Stimulated activated CD4-positive, alpha-beta T cell treated with anti-CD3 and anti-CD28 coated beads, Interleukin-2, amount 100 ng/mL, for 48 hours (primary cell): ENCODE measurements around the gene CPM.
"Not testable (repeated sequence)": the region's sequence is repeated elsewhere in the genome, so short reads cannot be mapped to it uniquely, and the experiment has no call there.

Experiments
- DNase-seq, 2 donors: peaks; one replicate each; pipeline ENCODE4 v3.0.0-alpha.2; 2020

Gene CPM

DNA sequence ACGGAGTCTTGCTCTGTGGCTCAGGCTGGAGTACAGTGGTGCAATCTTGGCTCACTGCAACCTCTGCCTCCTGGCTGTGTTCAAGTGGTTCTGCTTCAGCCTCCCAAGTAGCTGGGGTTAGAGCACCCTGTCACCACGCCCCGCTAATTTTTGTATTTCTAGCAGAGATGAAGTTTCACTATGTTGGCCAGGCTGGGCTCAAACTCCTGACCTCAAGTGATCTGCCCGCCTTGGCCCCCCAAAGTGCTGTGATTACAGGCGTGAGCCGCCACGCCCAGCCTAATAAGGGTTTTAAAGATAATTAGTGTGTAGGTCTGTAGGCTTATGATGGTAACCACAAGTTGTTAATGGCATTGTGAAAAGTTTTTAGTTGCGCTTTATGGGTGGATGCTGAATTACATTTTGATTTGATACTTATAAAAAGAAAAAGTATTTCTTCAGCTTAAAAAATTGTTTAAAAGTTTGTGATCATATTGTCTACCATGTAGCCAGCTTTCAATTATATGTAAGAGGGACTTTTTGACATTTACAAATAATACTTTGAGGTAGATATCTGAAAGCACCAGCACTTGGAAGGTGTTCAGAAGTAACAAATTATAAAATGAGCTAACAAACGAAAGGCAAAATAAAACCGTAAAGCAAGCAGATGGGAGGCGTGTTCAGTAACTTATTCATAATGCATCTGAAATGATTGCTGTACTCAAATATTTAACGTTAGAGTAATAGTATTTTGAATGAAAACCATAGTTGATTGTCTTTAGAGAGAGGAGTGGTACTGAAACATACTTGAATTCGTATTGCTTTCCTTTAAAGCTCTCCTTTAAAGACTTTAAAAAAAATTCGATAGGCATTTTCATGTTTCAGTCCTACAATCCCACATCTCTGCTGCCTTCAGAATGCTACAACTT is 87.9 kb downstream of the CPM start:
- DNase-seq: no peak

DNA sequence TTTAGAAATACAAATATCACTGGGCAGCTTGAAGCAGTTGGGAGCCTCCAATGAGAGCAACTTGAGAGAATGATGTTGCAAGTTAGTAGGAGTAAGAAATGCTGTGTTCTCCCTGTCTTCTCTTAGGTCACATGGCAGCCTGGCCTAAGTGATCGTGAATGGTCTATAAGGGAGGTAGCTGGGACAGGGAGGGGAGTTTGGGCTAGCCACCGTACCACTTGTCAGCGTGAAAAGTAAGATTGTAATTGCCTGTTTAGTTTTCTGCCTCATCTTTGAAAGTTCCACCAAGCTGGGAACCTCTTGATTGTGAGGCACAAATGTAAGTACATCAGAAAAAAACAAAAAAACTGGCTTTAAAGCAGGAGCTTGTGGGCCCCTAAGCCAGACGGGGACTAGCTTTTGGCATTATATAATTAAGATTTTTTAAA is 88.6 kb downstream of the CPM start:
- DNase-seq: no peak

DNA sequence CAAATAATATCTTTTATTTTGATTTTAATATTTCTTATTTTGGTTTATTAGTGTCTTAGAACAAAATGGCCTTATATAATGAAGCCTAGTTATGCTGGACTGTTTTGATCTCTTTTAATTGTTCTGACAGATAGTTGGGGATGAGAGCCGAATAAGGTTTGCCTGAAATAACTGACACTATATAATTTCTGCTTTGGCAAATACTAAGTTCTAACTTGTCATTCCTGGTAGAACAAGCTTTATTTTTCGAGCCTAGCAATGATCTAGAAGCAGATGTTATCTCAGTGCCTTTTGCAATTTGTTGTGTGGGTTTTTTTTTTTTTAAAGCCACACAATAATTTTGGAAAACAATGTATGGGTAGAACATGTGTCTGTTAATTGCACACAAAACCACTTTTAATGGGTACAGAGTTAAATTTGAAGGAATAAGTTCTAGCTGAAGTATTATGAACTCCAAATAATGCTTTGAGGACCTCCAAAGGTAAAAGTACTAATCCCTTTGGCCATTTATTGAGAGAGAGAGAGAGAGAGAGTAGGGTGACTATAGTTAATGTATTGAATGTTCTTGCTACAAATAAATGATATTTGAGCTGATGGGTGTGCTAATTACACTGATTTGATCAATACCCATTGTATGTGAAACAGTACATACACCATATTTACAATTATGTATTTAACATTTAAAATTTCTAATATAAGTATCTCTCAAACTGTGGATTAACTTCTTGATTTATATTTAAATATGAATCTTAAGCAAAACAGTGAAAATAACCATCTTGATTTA is 90.0 kb downstream of the CPM start:
- DNase-seq: no peak

DNA sequence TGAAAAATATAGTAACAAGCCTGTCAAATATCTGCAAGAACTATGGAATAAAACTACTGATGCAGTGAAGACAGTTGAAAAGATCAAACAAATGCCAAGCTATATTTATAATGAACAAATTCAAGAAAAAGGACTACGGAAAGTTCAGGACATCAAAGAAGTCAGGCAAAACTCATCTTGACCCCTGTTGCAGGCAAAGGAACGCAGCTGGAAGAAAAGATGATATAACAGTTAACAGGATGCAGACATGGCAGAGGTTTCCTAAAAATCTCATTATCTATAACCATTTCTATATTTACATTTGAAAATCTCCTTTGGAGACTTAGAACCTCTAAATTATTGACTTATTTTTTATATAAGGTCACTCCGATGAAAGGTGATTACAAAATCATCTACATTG is 90.8 kb downstream of the CPM start:
- no peak for DNase-seq

DNA sequence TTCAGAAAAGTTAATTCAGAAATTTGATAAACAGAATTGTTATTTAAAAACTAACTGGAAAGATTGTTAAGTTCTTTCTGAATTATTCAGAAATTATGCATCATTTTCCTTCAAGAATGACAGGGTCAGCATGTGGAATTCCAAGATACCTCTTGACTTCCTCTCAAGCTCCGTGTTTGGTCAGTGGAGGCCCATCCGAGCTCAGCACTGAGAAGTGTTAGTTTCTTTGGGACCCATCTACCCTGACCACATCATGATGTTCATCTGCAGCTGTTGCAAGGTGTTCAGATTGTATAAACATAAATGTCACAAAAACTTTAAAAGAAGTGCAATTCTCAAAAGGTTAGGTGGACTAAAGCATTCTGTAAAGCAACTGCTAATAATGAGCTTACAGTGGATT is 91.3 kb downstream of the CPM start:
- no peak for DNase-seq

DNA sequence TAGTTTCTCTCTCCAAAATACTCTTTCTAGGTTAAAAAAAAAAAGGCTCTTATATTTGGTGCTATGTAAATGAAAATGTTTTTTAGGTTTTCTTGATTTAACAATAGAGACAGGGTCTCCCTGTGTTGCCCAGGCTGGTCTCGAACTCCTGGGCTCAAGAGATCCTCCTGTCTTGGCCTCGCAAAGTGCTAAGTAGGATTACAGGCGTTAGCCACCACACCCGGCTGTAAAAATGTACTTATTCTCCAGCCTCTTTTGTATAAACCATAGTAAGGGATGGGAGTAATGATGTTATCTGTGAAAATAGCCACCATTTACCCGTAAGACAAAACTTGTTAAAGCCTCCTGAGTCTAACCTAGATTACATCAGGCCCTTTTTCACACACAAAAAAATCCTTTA is 91.8 kb downstream of the CPM start:
- DNase-seq: not testable (repeated sequence)

DNA sequence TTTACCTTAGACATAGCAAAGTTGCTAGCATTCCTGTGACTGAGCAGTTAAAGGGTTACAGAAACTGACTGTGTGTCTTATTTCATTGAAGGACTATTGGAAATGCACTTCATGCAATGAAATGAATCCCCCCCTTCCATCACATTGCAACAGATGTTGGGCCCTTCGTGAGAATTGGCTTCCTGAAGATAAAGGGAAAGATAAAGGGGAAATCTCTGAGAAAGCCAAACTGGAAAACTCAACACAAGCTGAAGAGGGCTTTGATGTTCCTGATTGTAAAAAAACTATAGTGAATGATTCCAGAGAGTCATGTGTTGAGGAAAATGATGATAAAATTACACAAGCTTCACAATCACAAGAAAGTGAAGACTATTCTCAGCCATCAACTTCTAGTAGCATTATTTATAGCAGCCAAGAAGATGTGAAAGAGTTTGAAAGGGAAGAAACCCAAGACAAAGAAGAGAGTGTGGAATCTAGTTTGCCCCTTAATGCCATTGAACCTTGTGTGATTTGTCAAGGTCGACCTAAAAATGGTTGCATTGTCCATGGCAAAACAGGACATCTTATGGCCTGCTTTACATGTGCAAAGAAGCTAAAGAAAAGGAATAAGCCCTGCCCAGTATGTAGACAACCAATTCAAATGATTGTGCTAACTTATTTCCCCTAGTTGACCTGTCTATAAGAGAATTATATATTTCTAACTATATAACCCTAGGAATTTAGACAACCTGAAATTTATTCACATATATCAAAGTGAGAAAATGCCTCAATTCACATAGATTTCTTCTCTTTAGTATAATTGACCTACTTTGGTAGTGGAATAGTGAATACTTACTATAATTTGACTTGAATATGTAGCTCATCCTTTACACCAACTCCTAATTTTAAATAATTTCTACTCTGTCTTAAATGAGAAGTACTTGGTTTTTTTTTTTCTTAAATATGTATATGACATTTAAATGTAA is 93.5 kb downstream of the CPM start:
- no peak for DNase-seq

DNA sequence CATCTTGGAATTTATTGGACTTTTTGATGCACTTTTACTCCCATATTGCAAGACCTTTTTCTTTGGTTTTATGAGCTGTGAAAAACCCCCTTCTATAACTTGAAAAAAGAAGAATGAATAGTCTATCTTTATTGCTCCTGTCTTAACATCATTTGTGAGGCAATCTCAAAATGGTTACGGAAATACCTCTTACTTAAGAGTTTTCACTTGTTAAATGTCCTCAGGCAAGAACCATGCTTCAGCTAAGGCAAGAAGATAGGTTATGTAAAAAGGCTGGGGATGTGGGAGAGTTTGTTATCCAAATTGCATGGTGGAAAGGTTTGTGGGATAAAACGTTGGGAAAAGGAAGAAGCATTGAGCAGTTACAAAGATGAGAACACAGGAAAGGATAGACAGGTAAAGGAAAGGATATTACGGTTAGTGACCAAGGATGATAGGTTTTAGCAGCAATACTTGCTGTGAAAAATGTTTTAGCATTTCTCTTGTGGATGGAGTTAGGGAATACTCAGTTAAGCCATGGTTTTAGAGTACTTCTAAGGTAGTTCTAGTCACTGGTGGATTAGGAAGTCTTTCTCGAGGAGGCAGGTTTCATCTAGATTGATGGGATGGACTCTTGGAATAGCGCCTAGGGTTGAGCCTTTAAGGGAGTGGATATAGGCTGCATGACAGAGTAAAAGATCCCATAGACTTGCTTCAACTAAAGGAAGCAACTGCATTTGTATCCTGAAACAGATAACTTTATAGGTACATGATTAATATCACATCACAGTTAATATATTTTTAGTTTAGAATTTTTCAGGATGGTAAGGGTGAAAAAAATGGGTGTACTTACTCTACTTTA is 94.7 kb downstream of the CPM start:
- DNase-seq: no peak

DNA sequence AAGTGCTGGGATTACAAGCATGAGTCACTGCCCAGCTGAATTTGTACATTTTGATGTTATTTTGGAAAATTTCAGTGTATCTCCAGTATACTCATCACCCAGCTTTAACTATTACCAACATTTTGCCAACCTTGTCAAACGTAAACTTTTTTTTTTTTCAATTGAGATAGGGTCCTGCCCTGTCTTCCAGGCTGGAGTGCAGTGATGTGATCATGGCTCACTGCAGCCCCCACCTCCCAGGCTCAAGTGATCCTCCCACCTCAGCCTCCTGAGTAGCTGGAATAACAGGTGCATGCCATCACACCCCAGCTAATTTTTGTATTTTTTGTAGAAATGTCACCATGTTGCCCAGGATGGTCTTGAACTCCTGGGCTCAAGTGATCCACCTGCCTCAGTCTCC is 95.8 kb downstream of the CPM start:
- DNase-seq: no peak

DNA sequence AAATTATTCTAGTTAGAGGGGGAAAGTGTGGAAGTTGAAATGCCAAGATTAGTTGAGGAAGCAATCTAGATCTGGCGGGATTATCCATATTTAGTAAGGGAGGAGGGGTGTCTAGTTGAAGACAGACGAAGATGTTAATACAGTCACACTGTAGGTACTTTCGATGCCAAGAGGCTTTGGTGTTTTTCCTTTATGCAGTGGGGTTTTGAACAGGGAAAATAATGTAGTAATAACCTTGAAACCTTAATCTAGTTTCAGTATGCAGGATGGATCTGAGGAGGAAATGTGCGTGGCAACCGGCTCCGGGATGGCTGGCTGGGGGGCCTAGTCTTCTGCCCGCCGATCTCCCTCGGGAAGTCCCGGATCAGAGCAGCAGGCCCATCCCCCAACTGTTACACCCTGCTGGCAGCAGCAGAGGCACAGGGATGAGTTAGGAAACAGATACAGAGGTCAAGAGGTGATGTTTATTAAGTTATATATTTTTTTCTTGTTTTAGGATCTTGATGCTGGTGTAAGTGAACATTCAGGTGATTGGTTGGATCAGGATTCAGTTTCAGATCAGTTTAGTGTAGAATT is 97.5 kb downstream of the CPM start:
- DNase-seq: no peak

DNA sequence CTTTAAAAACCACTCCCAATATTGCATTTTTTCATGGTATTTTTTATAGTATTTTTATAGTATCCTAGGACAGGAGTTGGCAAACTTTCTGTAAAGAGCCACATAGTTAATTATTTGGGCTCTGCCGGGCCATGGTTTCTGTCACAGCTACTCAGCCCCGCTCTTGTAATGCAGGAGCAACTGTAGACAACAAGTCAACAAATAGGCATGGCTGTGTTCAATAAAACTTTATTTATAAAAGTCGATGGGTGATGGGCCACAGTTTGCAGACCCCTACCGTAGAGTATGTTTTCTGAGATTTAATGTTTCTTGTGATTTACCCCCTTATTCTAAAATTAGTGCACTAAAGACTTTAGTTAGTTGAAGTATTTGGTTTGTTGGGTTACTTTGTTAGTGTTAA is 99.5 kb downstream of the CPM start:
- no peak for DNase-seq

DNA sequence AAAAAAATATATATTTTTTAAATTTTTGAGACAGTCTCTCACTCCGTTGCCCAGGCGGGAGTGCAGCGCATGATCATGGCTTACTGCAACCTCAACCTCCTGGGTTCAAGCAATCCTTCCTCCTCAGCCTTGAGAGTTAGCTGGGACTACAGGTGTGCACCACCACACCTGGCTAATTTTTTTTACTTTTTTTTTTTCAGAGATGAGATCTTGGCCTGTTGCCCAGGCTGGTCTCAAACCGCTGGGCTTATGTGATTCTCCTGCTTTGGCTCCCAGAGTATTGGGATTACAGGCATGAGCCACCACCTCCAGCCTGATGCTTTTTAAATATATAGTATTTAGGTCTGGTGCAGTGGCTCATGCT is 100.5 kb downstream of the CPM start:
- DNase-seq: no peak

DNA sequence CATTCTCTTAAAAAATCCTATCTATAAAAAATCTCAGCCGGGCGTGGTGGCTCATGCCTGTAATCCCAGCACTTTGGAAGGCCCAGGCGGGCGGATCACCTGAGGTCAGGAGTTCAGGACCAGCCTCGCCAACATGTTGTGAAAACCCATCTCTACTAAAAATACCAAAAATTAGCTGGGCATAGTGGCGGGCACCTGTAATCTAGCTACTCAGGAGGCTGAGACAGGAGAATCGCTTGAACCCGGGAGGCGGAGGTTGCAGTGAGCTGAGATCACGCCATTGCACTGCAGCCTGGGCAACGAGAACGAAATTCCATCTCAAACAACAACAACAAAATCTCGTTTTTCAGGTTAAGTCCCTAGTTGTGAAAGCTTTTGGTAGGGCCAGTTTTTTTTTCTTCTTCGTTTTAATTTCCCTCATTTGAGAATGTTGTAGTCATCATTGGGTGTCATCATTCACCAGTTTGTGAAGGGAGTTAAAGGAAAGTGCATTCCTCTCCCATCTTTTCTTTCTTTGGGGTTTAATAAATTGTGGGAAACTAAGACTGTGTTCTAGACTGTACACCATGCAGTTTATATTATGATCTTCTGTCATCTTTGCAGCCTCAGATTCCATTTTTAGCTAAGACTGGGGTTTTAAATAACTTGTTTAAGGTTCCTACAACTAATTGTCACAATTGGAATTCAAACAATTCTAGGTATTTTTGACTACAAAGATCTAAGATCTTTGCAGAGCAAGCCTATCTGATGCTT is 101.0 kb downstream of the CPM start:
- no peak for DNase-seq

DNA sequence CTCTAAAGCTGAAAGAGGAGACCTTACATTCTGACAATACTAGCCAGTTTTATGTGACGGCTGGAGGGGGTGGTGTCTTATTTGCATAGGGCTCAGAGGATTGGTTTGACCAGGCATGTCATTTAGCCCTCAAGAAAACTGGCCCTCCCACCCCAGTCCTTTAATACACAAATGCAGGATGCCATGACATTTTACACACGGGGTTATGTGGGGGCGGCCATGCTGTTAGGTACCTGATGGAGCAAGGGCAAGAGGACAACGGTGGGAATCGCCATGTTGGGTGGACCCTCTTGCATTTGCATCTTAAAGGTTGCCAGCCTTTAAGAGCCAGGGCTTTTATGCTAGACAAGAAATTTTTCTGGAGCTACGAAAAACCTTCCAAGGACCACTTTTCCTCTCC is 101.7 kb downstream of the CPM start:
- DNase-seq: no peak

DNA sequence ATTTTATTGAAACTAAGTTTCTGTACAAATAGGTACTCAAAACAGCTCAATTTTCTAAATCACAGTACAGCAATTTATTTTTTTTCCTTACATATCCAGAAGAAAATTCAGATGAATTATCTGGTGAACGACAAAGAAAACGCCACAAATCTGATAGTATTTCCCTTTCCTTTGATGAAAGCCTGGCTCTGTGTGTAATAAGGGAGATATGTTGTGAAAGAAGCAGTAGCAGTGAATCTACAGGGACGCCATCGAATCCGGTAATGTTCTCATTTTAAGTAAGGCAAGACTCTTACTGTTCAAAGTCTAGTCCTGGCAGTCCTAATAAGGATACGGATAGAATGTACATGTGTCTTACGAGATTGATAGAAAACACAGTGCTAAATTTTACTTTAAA is 104.3 kb downstream of the CPM start:
- no peak for DNase-seq

DNA sequence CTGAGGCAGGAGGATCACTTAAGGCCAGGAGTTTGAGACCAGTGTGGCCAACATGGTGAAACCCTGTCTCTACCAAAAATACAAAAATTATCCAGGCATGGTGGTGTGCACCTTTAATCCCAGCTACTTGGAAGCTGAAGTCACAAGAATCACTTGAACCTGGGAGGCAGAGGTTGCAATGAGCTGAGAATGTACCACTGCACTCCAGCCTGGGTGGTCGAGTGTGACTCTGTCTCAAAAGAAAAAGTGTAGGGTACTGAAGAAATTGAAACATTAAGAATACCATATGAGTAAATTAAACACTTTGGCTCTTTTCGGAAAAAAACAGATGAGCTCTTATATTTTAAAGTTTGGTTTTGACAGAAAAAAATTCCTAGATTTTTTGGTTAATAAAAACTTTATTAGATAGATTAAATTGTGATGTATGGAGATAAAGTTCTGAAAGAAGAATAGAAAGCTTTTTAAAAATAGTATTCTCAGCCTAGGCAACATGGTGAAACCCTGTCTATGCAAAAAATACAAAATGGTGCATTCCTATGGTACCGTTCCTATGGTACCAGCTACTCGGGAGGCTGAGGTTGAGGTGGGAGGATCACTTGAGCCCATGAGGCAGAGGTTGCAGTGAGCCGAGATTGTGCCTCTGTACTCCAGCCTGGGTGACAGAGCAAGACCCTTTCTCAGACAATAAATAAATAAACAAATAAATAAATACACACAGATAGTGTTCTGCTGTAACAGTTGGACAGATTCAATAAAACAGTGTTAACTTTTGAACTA is 104.9 kb downstream of the CPM start:
- no peak for DNase-seq

DNA sequence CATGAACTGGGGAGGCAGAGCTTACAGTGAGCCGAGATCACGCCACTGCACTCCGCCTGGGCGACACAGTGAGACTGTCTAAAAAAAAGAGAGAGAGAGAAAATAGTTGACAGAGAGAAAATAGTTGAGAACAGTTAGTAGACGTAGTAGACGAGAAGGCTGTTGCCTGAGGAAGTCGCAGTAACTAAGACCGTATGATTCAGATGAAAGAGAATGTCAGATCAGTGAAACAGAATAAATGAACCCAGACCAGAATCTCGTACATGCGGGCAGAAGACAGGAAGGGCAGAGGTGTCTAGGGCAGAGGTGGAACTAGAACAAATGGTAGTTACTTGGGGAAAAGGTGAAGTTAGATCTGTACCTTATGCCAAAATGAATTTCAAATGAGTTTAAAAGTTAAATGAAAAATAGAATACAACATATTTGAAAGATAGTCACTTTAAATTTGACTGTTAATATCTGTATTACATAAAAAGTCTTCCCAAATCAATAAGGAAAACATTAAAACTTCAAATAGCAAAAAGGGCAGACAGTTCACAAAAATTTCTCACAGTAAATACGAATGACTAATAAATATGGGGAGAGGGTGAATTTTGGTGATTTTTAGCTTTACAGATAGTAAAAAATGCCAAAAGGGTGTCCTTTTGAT is 107.3 kb downstream of the CPM start:
- DNase-seq: no peak

DNA sequence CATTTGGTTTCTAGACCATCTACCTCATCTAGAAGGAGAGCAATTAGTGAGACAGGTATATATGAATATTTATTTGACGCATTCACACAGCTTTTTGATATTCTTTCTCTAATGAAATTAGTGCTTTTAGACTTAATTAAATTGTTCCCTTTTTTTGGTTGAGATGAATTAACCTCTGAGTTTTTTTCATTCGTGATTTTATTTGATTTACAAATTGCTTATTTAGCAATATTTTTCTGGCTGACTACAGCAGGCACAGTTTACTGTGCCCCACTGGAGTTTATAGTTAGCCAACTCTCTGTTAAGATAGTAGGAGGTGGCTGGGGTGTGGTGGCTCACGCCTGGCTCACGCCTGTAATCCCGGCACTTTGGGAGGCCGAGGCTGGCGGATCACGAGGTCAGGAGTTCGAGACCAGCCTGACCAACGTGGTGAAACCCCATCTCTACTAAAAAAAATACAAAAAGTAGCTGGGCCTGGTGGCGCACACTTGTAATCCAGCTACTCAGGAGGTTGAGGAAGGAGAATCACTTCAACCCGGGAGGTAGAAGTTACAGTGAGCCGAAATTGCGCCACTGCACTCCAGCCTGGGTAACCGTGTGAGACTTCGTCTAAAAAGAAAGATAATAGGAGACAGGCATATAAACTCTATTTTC is 108.2 kb downstream of the CPM start:
- DNase-seq: no peak

DNA sequence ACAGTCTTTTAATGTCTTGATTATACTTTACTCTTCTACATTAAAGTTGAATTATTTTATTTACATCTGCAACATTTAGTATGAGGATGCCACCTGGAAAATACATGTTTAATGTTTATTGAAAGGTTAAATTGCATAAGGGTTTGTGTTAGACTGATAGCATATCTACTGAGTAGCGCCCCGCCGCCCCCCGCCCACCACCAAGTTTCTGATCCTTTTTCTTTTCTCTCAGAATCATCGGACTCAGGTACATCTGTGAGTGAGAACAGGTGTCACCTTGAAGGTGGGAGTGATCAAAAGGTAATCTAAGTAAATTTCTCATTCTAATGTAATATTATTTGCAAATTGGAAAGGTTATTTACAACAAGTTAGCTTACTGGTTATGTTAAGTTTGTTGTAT is 108.8 kb downstream of the CPM start:
- no peak for DNase-seq
